Loucy (cell line): ENCODE measurements around the gene MAT2A.

ENCODE experiments used
- H2AFZ ChIP-seq: fragments of 200-600 bp; sonication (generic); 2 replicates; pipeline ENCODE4 v1.6.0; 2016; ENCODE audit warnings: antibody characterized with exemption, mild to moderate bottlenecking, low read length, moderate library complexity
- H3F3A ChIP-seq: fragments of 200-600 bp; 2 replicates; pipeline ENCODE4 v1.6.0; 2016; ENCODE audit warnings: antibody characterized with exemption, low read depth, mild to moderate bottlenecking
- H3K27me3 ChIP-seq: fragments of 200-600 bp; sonication (generic); 2 replicates; pipeline ENCODE4 v1.6.1; 2014; ENCODE audit warnings: low read length, mild to moderate bottlenecking; ENCODE audit not compliant: insufficient read depth, poor library complexity, severe bottlenecking
- H3K36me3 ChIP-seq: fragments of 200-600 bp; sonication (generic); 2 replicates; pipeline ENCODE4 v1.6.1; 2016; ENCODE audit warnings: low read length; ENCODE audit not compliant: insufficient read depth
- H3K4me1 ChIP-seq: fragments of 200-600 bp; sonication (generic); 2 replicates; pipeline ENCODE4 v1.5.1; 2014; ENCODE audit warnings: low read length, mild to moderate bottlenecking; ENCODE audit not compliant: insufficient read depth, poor library complexity, severe bottlenecking
- H3K4me2 ChIP-seq: fragments of 200-600 bp; sonication (generic); 2 replicates; pipeline ENCODE4 v1.6.0; 2014; ENCODE audit warnings: antibody characterized with exemption, low read length, low read depth, mild to moderate bottlenecking; ENCODE audit not compliant: poor library complexity, severe bottlenecking
- H3K4me3 ChIP-seq: fragments of 200-600 bp; sonication (generic); 2 replicates; pipeline ENCODE4 v1.5.1; 2014; ENCODE audit warnings: low read length, mild to moderate bottlenecking, mixed read lengths; ENCODE audit not compliant: poor library complexity, severe bottlenecking
- H3K79me2 ChIP-seq: fragments of 200-600 bp; sonication (generic); 2 replicates; pipeline ENCODE4 v1.6.1; 2014; ENCODE audit warnings: low read length; ENCODE audit not compliant: insufficient read depth
- H3K9ac ChIP-seq: fragments of 200-600 bp; sonication (generic); 2 replicates; pipeline ENCODE4 v1.6.0; 2014; ENCODE audit warnings: mild to moderate bottlenecking, low read depth, low read length, moderate library complexity; ENCODE audit not compliant: poor library complexity, severe bottlenecking
- H3K9me2 ChIP-seq: fragments of 200-600 bp; sonication (generic); replicated peaks from 2 replicates; pipeline ENCODE4 v1.6.1; 2016; ENCODE audit warnings: low read depth, low read length, mixed read lengths
- H3K9me3 ChIP-seq: fragments of 200-600 bp; sonication (generic); 2 replicates; pipeline ENCODE4 v1.6.1; 2014; ENCODE audit warnings: mild to moderate bottlenecking, antibody characterized with exemption, low read length, low read depth; ENCODE audit not compliant: insufficient read depth
- H4K20me1 ChIP-seq: fragments of 200-600 bp; sonication (generic); 2 replicates; pipeline ENCODE4 v1.6.0; 2014; ENCODE audit warnings: antibody characterized with exemption, low read length, mild to moderate bottlenecking; ENCODE audit not compliant: insufficient read depth, poor library complexity, severe bottlenecking
- EZH2phosphoT487 ChIP-seq: fragments of 200-600 bp; IDR thresholded peaks from 2 replicates; pipeline ENCODE4 v1.6.1; 2018; ENCODE audit warnings: antibody characterized with exemption, mild to moderate bottlenecking, moderate library complexity, borderline replicate concordance
- TF ChIP-seq, protein P1 (sequence below): fragments of 200-600 bp; sonication (generic); conservative IDR thresholded peaks from 2 replicates; pipeline ENCODE4 v1.5.1; 2014; ENCODE audit warnings: mild to moderate bottlenecking, antibody characterized with exemption, low read length

The MAT2A gene

GRCh38 chr2:85538507-85539360 lies at the start of gene MAT2A:
Gene MAT2A, plus strand, starts transcription at chr2:85539168. Its CDS starts 120 bp downstream, at chr2:85539288.
- no peaks in the 10 kb centered on the region for H3K9me3 ChIP-seq
- H3K4me2 ChIP-seq: peak within 1 kb of the TSS; percentile 97
- H3K4me1 ChIP-seq: peaks cover 55% of the 10 kb centered on the region
- H3F3A ChIP-seq: peaks cover 3% of the 10 kb centered on the region; the same call in 1 of the 2 replicates
- peak within 1 kb of the TSS; percentile 93 for H3K4me3 ChIP-seq
- peaks cover 46% of the 10 kb centered on the region for H4K20me1 ChIP-seq
- no peak for TF ChIP-seq EZH2phosphoT487
- TF ChIP-seq, protein P1, sequence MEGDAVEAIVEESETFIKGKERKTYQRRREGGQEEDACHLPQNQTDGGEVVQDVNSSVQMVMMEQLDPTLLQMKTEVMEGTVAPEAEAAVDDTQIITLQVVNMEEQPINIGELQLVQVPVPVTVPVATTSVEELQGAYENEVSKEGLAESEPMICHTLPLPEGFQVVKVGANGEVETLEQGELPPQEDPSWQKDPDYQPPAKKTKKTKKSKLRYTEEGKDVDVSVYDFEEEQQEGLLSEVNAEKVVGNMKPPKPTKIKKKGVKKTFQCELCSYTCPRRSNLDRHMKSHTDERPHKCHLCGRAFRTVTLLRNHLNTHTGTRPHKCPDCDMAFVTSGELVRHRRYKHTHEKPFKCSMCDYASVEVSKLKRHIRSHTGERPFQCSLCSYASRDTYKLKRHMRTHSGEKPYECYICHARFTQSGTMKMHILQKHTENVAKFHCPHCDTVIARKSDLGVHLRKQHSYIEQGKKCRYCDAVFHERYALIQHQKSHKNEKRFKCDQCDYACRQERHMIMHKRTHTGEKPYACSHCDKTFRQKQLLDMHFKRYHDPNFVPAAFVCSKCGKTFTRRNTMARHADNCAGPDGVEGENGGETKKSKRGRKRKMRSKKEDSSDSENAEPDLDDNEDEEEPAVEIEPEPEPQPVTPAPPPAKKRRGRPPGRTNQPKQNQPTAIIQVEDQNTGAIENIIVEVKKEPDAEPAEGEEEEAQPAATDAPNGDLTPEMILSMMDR: peak; percentile 63
- peak within 1 kb of the TSS; percentile 84 for H2AFZ ChIP-seq
- peaks cover 80% of the 10 kb centered on the region for H3K79me2 ChIP-seq
- peak within 1 kb of the TSS; percentile 100 for H3K9ac ChIP-seq
- no peaks in the 10 kb centered on the region for H3K9me2 ChIP-seq
- H3K27me3 ChIP-seq: peaks cover 4% of the 10 kb centered on the region
- H3K36me3 ChIP-seq: peaks cover 39% of the 10 kb centered on the region

DNA sequence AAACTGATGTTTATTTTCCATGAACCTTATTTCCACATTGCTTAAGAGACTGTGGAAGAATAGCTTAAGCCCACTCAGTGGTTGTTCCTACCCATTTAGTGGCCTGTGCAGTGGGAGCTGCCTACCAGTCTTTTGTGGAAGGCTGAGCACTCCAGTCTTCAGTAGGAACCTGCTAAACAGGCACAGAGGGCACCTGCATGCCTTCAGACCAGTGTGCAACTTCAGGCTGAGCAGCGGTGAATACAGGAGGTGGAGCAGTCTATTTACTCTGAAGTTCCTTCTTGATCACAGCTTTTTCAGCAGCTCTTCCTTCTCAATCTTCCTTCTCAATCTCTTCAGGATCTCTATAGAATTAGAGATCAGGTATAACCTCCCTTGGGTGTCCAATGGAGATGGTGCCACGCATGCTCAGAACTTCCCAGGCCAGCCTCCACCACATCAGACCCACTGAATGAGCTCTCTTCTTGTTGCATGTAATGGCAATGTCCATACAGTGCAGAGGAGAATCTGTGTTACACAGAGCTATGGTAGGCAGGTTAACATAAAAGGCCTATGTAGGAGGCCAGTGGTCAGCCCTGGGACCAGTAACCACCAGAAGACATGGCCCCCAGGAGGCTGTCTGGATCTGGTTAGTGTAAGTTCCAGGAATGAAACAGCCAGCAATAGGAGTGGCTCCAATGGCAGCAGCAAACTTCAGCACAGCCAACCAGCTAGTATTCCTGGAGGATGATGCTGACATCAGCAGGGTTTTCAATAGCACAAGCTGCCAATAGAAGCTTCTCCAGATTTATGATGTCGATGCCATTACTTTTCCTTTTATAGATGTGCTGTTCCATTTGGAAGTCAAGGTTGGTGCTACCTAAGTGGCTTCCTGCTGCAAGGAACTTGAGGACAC lies 47.9 kb upstream of the MAT2A start:
- TF ChIP-seq, protein P1: no peak
- no peak for TF ChIP-seq EZH2phosphoT487
- Histone ChIP-seq H3K9me3 (no peaks in the 10 kb centered on the region), H3K4me1 (no peaks in the 10 kb centered on the region), H3F3A (no peaks in the 10 kb centered on the region), H2AFZ (no peak overlapping the region), H3K9me2 (no peaks in the 10 kb centered on the region), H3K36me3 (no peaks in the 10 kb centered on the region), H3K4me3 (no peak overlapping the region), H3K27me3 (no peaks in the 10 kb centered on the region), H3K9ac (no peak overlapping the region), H4K20me1 (no peaks in the 10 kb centered on the region), H3K79me2 (no peaks in the 10 kb centered on the region), H3K4me2 (no peak overlapping the region)

DNA sequence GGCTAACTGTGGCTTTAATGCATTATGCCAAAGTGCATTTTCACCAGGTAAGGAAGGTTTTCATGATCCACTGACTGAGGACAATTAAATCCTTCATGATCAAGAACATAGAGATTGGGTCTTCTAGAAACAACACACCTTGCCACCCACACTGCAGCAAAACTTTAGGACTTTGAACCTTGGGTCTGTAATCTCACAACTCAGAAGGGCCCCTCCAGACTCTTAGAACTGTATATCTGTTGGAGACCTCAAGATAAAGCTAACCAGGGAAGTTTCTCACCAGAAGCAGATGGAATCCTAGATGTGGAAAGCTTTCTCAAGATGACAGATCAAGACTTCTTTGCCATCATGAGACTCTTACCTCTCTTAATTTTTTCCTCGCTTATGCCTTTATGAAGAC lies 42.5 kb upstream of the MAT2A start:
- Histone ChIP-seq H3K4me2 (no peak overlapping the region), H3K9me3 (no peaks in the 10 kb centered on the region), H2AFZ (no peak overlapping the region), H3K79me2 (no peaks in the 10 kb centered on the region), H3K4me1 (peaks cover 8% of the 10 kb centered on the region), H3K27me3 (no peaks in the 10 kb centered on the region), H3K36me3 (no peaks in the 10 kb centered on the region), H3K4me3 (no peak overlapping the region), H3K9me2 (no peaks in the 10 kb centered on the region), H3F3A (no peaks in the 10 kb centered on the region), H4K20me1 (no peaks in the 10 kb centered on the region), H3K9ac (no peak overlapping the region)
- TF ChIP-seq EZH2phosphoT487: no peak
- TF ChIP-seq, protein P1: no peak
